CD4-positive, alpha-beta T cell treated with Interleukin-4 for 4 hours (primary cell): ENCODE data around the gene LYSET.
"Not testable (repeated sequence)": the region's sequence is repeated elsewhere in the genome, so short reads cannot be mapped to it uniquely, and the experiment has no call there.

ENCODE experiments used
- DNase-seq: peaks from one replicate; pipeline ENCODE4 v3.0.0-alpha.2; 2020

The LYSET gene, protein sequence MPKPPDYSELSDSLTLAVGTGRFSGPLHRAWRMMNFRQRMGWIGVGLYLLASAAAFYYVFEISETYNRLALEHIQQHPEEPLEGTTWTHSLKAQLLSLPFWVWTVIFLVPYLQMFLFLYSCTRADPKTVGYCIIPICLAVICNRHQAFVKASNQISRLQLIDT

GRCh38 chr14:93184391-93185348 lies at the start of gene LYSET, which contains the start of gene MOAP1:
Gene LYSET, plus strand, starts transcription at chr14:93185317. Its CDS starts 89 bp downstream, at chr14:93185406.
Gene MOAP1, minus strand, starts transcription at chr14:93184897. Its CDS starts 655 bp downstream, at chr14:93184242.
- peak; percentile 92 for DNase-seq

DNA sequence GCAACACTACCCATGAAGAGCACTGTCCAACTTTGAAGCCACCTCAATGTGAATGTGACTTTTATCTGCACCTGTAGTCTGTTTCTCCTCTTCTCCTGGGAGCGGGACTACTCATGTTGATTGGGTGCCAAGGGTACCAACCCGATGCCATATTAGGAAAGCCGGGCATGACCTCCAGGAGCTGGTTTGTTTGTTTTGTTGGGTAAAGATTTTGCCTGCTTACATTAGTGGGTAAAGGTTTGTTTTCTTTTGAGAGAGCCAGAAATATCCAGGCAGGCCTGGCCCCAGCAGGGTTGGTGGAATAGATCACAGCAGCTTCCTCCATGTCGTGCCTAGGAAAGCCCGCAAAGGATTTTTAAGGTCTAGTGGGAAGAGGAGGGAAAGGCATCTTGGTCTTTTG lies 49.7 kb upstream of the LYSET start:
- DNase-seq, result no peak

GRCh38 chr14:93136009-93136408 lies 49.1 kb upstream of the LYSET start:
- DNase-seq, result no peak

DNA sequence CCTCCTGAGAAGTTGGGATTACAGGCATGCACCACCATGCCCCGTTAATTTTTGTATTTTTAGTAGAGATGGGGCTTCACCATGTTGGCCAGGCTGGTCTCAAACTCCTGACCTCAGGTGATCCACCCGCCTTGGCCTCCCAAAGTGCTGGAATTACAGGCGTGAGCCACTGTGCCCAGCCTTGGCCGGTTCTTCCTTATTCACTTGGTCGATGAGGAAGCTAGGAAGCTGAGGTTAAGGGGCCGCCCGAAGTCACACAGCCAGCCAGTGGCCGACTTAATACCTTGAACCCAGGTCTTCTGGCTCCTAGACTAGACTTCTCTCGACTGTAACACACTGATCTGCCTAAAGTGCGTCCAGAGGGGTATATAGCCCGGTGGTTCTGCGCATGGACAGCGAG lies 48.6 kb upstream of the LYSET start:
- DNase-seq, result not testable (repeated sequence)

GRCh38 chr14:93137864-93138263 lies 47.3 kb upstream of the LYSET start:
- DNase-seq, result no peak

DNA sequence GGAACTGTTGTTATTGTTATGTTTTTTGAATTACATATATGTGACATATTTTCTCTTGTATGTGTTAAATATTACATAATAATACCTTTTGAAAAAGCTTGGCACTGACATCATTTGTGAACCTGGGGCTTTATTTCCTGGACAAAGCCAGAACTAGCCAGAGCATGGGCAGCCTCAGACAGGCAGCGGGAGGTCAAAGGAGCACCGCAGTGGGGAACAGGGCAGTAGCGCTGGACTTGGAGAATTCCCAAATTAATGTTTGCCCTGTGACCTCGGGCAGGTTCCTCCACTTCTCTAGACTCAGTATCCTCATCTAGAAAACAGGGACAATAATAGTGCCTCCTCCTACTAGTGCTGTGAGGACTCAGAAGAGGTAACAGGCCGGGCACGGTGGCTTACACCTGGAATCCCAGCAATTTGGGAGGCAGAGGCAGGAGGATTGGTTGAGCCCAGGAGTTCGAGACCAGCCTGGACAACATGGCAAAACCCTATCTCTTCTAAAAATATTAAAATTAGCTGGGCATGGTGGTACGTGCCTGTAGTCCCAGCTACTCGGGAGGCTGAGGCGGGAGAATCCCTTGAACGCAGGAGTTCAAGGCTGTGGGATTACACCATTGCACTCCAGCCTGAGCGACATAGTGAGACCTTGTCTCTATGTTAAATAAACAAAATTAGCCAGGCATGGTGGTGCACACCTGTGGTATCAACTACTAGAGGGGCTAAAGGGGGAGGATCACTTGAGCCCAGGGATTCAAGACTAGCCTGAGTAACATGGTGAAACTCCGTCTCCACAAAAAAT lies 42.1 kb upstream of the LYSET start:
- no peak for DNase-seq

DNA sequence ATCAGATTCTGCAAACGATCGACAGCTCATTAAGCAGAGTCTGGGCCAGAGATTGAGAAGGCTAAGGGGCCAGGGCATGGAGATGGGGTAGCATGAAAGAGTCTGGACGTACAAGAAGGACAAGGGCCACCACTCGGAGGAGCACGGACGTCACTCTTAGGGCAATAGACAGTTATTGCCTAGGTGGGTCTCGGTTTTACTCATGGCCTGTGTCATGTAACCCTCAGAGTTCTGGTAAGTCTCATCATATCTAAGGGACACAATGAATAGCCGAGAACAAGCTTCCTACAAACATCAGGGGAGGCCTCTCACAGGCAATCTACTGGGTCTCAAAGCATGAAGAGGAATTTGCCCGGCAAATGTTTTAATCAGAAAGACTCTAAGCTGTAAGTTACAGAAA lies 39.0 kb upstream of the LYSET start:
- DNase-seq, result no peak

- no peak for DNase-seq
Observed at GRCh38 chr14:93148979-93149378, 36.1 kb upstream of the LYSET start.

DNA sequence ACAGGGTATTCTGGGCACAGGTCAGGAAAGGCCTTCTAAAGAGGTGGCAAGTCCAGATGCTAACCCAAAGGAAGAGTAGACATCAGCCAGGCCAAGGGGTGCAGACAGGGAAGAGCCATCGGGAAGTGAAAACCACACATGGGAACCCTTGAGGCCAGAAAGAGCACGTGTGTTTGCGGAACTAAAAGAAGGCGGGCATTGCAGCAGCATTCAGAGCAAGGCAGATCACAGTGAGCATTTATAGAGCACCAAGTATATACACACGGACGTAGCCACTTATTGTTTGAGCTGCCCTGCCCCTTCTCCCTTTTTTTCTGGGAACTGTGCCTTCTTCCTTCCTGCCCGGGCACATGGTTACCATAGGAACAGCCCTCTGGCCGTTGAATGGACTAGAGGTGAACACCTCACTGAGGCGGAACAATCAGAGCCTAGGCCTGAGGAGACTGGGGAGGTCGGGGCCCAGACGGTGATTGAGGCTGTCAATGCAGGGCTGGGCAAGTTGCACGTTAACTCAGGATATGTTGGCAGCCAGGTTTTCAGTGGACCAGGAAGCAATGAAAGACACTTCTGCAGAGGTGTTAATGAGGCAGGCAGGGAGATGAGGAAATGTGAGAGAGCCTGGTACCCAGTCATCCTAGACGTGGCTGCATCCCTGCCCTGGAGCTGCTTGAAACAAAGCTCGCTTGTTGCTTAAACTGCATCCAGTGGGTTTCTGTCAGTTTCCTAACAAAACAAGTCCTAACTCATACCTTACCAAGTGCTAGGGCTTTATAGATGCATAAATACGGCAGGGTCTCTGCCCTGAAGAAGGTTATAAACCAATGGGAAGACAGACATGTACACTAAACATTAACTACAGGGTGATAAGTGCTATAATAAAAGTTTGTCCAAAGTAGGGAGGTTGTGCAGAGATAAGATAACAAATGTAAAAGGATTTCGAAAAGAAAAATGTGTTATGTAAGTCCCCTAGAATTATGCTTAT lies 34.6 kb upstream of the LYSET start:
- no peak for DNase-seq

DNA sequence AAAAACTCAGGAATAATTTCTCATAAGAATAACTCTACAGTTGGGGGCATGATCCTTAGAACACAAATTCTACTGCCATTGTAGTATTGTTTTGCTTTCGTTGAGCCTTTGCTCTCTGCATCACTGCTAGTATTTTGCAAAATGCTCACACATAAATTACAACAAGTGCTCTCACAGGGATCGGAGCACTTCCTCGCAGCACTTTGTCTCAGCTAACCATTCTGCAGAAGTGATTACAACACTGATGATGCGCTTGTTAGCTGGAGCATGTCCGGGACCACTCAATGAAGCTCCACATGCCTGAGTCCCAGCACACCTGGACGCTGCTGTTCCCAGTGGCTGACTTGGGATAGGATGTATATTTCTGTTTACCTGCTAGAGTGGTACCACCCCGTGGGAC lies 32.0 kb upstream of the LYSET start:
- DNase-seq, result no peak

DNA sequence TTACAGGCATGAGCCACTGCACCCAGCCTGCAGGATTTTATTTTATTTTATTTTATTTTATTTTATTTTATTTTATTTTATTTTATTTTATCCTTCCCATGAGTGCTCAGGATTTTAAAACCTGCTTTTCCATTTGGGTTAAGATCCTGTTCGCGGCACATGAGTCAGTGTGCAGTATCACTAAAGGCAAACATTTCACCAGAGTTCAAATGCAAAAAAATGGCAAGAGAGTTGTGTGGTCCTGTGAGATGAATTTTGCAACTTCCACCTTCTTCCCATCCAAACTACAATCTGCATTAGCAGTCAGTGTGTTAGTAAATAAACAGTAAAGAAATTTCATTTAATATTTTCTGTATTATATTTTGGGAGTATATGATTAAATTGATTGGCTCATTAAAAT lies 29.4 kb upstream of the LYSET start:
- DNase-seq, result no peak

- no peak for DNase-seq
Observed at GRCh38 chr14:93156693-93157369, 28.3 kb upstream of the LYSET start.

- not testable (repeated sequence) for DNase-seq
Observed at GRCh38 chr14:93158349-93158748, 26.8 kb upstream of the LYSET start.

GRCh38 chr14:93159625-93160352 lies 25.3 kb upstream of the LYSET start:
- not testable (repeated sequence) for DNase-seq

GRCh38 chr14:93160353-93160801 lies 24.7 kb upstream of the LYSET start:
- no peak for DNase-seq

- no peak for DNase-seq
Observed at GRCh38 chr14:93161411-93161940, 23.6 kb upstream of the LYSET start.

GRCh38 chr14:93163564-93163963 lies 21.6 kb upstream of the LYSET start:
- DNase-seq, result no peak

DNA sequence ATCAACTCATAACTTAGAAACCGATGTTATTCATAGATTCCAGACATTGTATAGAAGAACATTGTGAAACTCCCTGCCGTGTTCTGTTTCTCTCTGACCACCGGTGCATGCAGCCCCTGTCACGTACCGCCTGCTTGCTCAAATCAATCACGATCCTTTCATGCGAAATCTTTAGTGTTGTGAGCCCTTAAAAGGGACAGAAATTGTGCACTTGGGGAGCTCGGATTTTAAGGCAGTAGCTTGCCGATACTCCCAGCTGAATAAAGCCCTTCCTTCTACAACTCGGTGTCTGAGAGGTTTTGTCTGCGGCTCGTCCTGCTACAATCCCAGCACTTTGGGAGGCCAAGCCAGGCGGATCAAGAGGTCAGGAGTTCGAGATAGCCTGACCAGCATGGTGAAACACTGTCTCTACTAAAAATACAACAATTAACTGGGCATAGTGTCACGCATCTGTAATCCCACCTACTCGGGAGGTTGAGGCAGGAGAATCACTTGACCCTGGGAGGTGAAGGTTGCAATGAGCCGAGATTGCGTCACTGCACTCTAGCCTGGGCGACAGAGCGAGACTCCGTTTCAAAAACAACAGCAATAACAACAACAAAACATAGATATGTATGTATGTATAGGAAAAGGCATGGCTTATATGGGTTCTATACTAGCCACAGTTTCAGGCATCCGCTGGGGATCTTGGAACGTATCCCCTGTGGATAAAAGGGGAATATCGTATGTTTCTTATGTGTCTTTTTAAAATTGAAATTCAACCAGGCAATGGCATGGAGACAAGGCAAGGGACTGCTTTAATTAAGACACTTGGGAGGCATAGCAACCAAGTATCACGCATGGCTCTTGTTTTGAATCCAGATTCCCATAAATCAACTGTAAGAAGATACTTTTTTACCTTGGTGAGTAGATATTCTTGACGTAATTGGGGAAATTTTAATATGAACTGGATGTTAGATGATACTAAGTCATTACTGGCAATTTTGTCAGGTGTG lies 19.5 kb upstream of the LYSET start:
- not testable (repeated sequence) for DNase-seq

- DNase-seq, result not testable (repeated sequence)
Observed at GRCh38 chr14:93168610-93169009, 16.5 kb upstream of the LYSET start.
